Jurkat, Clone E6-1 (cell line): ENCODE results near the gene C14orf132.

Source experiments
- DNase-seq: peaks from one replicate; pipeline ENCODE4 v3.0.0-alpha.2; 2011; ENCODE audit warnings: low read depth, low spot score
- H3K4me3 ChIP-seq: 2 replicates; pipeline ENCODE4 v1.5.1; 2011; ENCODE audit warnings: mild to moderate bottlenecking, low read length, control low read depth, moderate library complexity

The C14orf132 gene

DNA sequence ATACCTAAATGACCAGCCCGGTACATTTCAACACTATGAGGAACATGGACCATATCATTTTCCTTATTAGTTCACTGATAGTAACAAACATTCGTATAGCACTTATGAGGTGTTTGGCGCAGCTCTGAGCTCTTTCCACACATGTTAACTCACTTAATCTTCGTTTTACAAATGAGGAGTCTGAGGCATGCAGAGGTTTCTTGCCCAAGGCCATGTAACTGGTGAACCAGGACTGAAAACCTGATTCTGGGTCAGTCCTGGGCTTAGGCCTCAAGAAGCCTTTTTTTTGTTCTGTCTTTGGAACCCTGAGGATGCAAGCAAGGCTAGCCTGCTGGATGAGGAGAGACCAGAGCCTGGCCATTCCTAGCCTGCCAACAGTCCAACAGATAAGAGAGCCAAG lies 55.0 kb downstream of the C14orf132 start:
- no peak overlapping the region for H3K4me3 ChIP-seq
- no peak for DNase-seq

DNA sequence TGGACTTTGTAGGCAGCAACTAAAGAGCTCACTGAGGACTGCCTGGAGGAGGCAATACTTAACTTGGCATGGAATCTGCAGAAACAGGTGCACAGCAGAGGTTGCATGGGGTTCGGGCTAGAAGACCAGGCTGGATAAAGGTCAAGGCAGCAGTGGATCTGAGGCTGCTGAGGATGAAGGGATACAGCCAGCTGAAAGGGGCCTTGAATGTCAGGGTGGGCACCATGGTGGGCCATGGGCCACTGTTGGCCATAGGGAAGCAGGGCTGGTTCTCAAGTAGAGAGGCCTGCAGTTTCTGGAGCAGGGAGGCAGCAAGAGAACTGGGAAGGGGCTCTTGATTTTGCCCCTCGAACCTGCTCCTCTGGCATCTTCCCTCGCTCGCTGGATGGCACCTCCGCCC lies 55.5 kb downstream of the C14orf132 start:
- no peak for DNase-seq
- H3K4me3 ChIP-seq, result no peak overlapping the region

DNA sequence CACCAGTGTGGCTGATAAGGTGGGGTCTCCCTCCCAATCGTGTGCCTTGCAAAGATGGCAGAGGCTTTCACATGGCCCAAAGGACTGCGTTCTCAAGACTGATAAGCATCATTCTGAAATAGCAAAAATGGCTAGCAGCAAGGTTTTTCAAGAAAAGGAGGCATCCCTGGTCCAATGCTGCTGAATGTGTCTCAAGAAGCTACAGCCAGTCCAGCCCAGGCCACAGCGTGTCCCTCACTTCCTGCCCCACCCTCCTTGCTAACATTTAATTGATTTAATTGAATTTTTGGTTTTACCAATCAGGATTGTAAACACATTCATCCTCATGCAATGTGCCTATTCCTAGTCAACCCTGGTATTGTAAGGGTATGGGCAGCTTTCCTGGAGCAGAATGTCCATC lies 55.9 kb downstream of the C14orf132 start:
- no peak for DNase-seq
- no peak overlapping the region for H3K4me3 ChIP-seq

DNA sequence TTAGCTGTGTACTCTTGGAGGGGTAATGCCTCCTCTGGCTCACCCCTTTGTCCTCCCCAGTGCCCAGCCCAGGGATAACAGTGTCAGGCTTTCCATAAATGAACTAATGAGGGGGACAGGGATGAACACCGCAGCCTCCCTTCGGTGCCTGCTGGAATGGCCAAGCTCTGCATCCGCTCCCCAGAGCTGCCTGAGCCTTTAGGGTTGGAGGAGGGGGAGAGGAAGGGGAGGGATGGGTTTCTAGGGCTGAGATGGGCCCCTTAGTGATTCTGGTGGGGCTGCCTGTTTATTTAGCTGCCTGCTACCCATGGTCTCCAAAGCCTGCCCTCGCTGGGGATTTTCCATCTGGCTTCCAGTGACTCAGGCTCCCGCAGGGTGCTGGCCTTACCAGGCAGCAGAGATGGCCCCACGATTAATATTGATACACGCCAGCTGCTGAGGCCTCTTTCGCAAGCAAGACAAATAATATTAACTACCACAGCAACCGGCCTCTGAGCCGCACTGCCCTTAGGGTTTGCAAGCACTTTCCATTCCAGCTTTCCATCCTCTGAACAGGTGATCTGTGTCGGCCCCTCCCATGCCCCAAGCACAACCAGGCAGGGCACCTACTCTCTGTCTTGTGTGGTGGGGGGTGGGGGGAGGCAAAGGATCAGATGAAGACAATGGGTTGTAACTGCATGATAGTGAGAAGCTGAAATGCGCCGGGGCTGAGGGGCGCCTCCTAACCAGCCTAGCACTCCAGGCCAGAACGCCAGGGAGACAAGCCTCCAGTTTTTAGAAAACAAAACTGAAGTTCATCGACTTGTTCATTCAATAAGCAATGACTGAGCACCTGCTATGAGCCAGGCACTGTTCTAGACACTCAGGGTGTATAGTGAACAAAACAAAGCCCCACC lies 56.7 kb downstream of the C14orf132 start:
- DNase-seq, result no peak
- H3K4me3 ChIP-seq, result no peak overlapping the region

DNA sequence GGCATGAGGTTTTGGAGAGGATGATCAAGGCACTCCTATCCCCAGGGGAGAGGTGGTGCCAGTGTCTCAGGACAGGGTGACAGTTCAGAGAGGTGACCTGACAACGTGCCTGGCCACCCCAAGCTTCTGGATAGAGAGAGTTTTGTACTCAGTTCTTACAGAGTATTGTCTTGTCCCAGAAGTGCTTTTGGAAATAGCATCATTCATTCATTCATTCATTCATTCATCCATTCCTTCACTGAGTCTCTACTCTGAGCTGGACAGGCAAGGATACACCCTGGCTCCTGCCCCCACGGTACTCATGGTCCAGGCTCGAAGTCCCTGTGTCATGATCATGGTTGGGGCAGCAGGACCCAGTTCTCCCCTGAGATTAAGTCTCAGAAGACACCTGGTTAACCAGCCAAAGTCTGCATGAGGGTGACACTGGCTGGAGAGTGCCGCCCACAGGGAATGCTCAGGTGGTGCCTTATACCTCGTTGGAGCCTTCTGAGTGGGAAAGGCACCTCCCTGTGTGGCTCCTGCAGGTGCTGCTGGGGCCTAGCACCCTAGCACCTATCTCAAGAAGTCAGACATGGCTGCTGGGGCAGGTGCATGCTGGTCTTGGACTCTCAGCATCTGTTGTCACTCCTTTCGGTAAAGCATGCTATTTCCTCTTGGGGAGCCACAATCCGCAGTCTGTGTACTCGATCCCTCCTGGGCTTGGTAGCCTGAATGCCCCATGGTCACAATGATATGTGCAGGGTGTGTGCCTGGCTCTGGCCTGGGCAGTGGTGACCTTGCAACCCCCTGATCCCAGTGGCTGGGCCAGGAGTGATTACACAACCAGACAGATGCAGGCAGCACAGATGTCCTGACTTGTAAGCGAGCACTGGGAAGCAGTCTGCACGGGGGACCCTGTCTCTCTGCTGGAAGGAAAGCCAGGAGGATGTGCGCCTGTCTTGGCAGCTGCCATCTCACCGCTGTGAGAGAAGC lies 57.8 kb downstream of the C14orf132 start:
- DNase-seq, result no peak
- no peak overlapping the region for H3K4me3 ChIP-seq

DNA sequence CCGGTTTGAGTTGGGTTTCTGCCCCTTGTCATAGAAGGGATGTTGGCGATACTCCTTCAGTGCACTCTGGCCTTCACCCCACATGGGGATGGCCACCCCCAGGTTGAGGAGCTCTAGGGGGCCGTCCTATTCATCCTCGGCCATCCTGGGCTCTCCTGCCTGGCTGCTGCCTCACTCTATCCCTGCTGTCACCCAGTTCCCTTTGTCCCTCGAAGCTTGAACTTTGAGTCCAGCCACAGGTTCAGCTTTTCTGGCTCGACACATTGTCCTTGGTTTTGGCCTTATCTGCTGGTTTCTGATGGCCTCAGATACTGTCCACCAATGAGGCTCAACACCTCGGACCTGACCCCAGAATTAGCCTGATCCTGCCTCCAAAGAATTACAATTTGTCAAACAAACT lies 58.6 kb downstream of the C14orf132 start:
- no peak for DNase-seq
- H3K4me3 ChIP-seq, result no peak overlapping the region

DNA sequence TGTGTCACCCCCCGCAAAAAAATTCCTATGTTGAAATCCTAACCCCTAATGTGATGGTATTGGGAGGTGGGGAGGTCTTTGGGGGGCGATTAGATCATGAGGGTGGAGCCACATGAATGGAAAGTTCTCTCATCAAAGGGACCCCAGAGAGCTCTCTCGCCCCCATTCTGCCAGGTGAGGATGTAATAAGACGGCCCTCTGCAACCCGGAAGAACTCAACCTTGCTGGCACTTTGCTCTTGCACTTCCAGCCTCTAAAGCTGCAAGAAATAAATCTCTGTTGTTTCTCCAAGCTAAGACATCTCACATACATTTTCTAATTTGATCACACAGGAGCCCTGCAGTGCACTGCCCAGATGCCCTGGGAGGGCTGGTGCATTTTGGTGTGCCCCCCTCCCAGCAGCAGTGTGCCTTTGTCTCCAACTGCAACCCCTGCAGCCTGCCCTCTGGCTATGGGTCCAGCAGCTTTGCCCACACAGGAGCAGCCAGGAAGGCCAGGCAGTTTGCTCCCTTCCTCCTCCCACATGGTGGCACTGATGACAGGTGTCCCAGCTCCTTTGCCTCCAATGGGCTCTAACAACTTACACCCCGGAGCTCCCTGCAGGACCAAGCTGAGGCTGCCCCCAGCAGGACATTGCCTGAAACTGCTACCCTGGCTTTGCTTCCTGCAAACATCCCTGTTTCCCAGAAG lies 59.3 kb downstream of the C14orf132 start:
- DNase-seq, result peak; percentile 20
- H3K4me3 ChIP-seq, result no peak overlapping the region

DNA sequence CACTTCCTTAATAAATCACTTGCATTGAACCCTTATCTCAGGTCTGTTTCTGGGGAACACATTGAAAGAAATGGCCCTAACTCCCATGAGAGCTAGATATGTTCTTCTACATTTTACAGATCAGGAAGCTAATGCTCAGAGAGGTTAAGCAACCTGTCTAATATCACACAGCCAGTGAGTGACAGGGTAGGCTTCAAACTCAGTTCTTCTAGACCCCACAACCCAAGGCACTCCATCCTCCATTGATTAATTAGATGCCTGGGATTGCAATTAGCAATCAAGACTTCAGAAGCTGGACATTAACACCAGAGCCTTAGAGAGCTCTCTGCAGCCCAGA lies 59.8 kb downstream of the C14orf132 start:
- no peak overlapping the region for H3K4me3 ChIP-seq
- DNase-seq, result no peak

DNA sequence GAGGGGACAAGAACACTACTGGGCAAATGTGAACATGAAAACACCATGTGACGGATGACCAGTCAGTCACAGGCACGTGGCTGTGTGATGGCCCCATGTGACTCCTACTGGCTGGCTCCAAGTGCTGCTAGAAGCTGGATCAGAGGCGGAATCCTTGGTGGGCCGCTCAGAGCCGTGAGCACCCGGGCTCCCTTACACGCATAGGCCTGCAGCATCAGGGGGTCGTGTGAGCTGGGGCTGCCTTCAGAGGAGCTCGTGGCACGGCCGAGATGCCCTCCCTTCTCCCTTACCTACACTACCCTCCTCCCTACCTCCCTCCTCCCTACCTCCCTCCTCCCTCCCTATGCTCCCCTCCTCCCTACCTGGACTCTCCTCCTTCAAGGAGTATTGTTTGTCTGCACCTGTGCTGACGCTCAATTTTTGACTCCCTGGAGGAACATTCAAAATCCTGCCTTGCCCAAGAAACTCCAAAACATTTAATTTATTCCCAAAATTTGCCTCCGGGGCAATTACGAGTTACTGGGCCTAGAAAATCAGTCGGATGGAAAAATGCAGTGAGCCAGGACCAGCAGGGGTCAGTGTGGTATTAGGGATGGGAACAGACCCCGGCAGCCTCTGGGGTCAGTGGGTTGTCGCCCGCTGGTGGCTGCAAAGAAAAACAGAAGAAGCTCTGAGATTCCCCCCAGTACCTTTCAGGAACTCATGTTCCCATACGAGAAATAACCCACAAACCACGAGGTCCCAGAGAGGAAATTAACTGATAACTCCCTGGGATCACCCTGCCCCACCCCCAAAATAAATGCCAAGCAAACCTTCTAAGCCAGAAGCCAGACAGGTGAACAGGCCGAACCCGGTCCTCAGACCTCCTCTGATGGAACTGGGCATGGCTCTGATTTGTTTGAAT lies 61.3 kb downstream of the C14orf132 start:
- H3K4me3 ChIP-seq, result no peak overlapping the region
- DNase-seq, result peak; percentile 63

DNA sequence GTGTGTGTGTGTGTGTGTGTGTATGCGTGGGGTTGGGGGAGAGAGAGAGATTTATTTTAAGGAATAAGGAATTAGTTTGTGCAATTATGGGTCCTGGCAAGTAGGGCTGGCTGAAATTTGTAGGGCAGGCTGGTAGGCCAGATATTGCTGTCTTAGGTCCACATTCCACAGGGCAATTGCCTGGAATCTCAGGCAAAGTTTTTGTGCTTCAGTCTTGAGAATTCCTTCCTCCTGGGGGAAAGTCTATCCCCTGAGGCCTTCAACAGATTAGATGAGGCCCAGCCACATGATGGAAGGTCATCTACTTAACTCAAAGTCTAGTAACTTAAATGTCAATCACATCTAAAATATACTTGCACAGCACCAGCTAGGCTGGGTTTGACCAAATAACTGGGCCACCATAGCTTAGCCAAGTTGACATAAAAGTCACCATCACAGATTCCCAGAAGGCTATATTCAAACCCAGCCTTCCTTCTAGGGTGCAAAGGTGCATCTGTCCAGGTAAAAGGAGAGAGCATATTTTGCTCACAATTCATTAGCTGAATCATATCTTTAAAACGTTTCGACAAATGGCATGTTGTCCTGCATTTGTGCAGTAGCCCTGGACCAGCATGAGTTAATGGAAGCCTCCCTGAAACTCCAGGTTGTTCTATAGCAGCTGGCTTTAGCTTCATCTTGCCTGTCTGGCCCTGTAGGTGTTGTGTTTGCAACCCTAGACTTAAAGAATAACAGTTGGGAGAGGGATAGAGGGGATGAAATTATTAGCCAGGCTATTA lies 63.1 kb downstream of the C14orf132 start:
- no peak overlapping the region for H3K4me3 ChIP-seq
- no peak for DNase-seq

DNA sequence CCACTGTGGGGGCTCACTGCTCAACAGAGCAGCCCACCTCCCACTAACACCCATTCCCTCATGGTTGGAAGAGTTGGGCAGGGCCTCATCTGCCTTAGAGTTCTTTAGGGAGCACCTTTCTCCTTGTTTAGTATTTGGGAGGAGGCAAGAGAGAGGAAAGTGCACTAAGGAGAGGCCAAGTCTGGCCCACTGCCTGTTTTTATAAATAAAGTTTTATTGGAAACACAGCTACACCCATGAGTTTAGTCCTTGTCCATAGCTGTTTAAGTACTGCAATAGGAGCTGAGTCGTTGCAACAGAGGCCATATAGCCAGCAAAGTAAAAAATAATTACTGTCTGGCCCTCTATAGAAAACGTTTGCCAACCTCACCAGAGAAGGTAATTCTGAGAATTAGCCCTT lies 63.9 kb downstream of the C14orf132 start:
- DNase-seq, result no peak
- no peak overlapping the region for H3K4me3 ChIP-seq

DNA sequence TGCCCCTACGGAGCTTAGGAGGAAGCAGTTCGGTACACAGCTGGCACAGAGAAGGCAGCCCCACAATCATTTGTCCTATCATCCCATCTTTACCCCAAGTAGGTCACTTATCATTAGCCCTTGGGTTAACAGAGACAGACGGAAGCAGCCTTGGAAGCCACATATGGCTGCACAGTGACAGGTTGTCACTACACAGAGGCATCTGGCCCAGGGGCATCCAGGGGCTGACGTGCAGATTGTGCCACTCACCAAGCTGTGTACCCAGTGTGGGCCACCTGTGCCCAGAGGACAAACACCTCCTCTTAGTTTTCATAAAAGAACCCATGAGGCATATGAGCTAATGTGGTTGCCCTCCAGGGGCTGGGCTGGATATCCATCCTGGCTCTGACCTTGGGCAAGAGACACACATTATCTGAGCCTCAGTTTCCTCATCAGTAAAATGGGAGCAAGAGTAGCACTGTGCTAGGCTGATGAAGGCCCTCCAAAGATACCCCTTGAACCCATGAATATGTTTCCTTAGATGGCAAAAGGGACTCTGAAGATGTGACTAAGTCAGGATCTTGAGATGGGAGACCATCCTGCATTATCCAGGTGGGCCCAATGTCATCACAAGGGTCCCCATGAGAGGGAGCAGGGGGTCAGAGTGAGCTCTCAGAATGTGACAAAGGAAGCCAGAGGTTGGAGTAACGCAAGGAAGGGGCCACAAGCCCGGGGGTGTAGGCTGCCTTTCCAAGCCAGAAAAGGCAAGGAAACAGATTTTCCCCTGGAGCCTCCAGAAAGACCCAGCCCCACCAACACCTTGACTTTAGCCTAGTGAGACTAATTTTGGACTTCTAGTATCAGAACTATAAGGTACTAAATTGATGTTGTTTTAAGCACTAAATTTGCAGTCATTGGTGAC lies 64.6 kb downstream of the C14orf132 start:
- no peak for DNase-seq
- H3K4me3 ChIP-seq, result no peak overlapping the region

DNA sequence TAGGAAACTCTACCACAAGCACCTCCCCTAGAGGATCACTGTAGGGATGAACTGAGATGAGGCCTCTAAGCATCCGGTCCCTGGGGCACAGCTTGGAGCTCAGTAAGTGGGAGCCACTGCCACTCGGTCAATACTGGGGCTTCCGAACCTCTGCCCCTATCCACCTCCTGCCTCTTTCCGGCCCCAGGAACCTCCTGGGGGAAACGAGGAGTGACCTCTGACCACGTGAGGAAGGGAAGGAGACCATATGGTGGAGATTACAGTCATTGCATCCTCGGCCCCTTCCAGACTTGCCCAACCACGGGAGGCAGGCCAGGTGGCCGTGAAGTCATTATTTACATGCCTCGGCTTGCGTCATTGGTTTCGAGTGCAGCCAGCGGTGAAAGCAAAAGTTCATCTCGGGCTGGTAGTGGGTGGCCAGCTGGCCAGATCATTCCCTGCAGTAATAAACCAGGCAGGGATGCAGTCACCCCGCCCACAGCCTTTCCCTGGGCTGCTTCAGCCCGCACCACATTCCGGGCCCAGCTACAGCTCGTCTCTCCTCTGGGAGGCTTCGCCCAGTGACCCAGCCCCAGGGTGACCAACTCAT lies 65.4 kb downstream of the C14orf132 start:
- DNase-seq, result no peak
- H3K4me3 ChIP-seq, result no peak overlapping the region

DNA sequence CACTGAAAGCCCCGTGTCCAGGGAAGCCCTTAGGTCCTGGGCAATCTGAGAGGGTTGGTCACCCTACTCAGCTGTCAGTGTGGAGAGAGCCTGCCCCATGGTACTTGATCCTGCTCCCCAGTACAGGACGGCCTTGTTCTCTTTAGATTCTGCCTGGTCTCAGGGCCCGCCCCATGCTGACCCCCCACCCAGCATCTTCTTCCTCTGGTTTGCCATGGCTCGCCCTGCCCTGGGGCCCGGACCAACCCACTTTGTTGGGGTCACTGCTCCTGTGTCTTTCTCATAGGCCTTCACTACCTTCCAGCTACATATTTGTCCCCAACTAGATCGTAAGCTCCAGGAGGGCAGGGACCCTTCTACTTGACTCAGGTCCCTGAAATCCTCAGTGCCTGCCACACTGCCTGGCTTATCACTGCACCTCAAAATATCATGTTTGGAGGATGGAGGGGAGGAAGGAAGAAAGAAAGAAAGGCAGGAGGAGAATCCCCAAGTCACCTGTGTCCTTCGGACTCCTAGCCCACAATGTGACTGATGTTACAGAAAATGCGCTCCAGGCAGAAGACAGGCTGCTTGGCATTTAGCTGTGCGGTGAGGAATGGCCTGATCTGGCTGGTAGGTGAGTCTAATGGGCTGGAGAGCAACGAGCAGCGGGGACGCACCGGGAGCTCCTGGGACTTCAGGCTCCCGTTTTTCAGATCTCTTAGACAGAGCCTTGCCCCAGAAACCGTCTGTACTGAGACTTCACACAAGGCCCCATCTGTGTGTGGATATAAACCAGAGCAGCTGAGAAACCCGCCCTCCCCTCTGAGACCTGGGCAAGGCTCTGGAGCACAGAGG lies 66.1 kb downstream of the C14orf132 start:
- DNase-seq, result no peak
- no peak overlapping the region for H3K4me3 ChIP-seq

DNA sequence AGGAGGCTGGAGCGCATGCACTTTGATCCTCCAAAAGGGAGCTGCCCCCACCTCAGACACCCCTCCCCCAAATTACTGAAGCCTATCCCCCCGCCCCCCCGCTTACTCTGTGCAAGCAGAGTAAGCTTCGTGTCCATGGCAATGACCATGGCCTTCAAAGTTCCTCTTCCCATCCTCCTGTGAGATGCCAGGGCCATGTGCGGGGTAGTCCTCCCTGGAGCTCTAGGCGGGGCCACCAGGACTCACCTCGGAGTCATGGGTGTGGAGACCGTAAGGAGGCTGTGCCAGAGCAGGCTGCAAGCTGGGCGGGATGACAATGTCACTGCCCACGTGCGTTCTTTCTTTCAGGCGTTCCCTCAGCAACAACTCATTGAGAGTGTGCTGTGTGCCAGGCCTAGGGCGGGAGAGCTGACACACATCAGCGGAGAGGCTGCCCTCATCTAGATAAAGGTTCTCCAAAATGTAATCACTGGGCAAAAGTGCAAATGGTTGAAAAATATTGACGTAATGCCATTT lies 66.8 kb downstream of the C14orf132 start:
- DNase-seq, result no peak

DNA sequence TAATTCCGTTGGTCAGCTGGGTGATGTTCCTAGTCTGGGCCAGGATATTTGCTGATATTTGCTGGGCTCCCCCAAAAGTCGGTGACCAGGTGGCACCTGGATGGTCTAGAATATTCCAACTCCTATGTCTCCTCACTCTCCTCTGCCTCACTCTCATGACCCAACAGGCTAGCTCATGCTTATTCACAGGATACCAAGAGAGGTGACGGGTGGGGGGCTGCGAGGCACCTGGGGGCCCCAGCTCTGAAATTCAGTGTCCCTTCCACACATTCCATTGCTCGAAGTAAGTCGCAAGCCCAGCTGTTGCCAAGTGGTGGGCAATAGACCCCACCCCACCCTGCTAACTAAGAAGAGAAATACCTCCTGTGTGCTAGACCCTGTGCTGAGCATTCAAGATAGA lies 67.7 kb downstream of the C14orf132 start:
- no peak for DNase-seq
- H3K4me3 ChIP-seq, result no peak overlapping the region

More for the DNA sequence above, 66.8 kb downstream of the C14orf132 start:
- H3K4me3 ChIP-seq, result no peak overlapping the region
